GM10266 (cell line): ENCODE measurements around the gene TMEM116.

Experiments used
- DNase-seq: peaks from one replicate; pipeline ENCODE4 v3.0.0; 2012; ENCODE audit errors: extremely low spot score
- CTCF ChIP-seq: IDR thresholded peaks from 2 replicates; pipeline ENCODE4 v1.5.1; 2012; ENCODE audit warnings: mild to moderate bottlenecking, low read depth; ENCODE audit not compliant: control insufficient read depth, insufficient read depth; ENCODE audit errors: missing control alignments

Gene TMEM116

GRCh38 chr12:111886662-111887545, 126.1 kb downstream of the TMEM116 start:
- TF ChIP-seq CTCF = no peak
- DNase-seq = no peak

GRCh38 chr12:111881716-111882115, 131.2 kb downstream of the TMEM116 start:
- DNase-seq = peak; percentile 54
- no peak for TF ChIP-seq CTCF
